GM23338 (cell line): ENCODE data around the gene NTRK3. TPM values are rescaled to one million over a fixed set of nuclear protein-coding genes. Genes with fewer than 3 reads are reported as not detected.

ENCODE experiments used
- ATAC-seq: fragments of 200-7000 bp; cut with Tn5 transposase; 3 replicates; pipeline ENCODE4 v1.9.1; 2020
- DNase-seq: peaks from one replicate; pipeline ENCODE4 v3.0.0-alpha.2; 2015; ENCODE audit warnings: low spot score
- H2AFZ ChIP-seq: fragments of 200-600 bp; sonication (generic); 2 replicates; pipeline ENCODE4 v1.8.0; 2016; ENCODE audit warnings: antibody characterized with exemption, mild to moderate bottlenecking, moderate library complexity
- H3F3A ChIP-seq: fragments of 200-600 bp; sonication (generic); replicated peaks from 2 replicates; pipeline ENCODE4 v1.8.0; 2017; ENCODE audit warnings: antibody characterized with exemption, mixed run types, low read depth
- H3K27ac ChIP-seq: fragments of 200-600 bp; sonication (generic); 2 replicates; pipeline ENCODE4 v1.6.1; 2016; ENCODE audit warnings: low read depth
- H3K27me3 ChIP-seq: fragments of 200-600 bp; sonication (generic); 2 replicates; pipeline ENCODE4 v1.8.0; 2016; ENCODE audit warnings: mild to moderate bottlenecking, mixed run types, moderate library complexity; ENCODE audit not compliant: insufficient read depth
- H3K36me3 ChIP-seq: fragments of 200-600 bp; sonication (generic); 2 replicates; pipeline ENCODE4 v1.8.0; 2016; ENCODE audit warnings: mild to moderate bottlenecking; ENCODE audit not compliant: insufficient read depth
- H3K4me1 ChIP-seq: fragments of 200-600 bp; sonication (generic); 2 replicates; pipeline ENCODE4 v1.8.0; 2016; ENCODE audit warnings: mild to moderate bottlenecking, moderate library complexity; ENCODE audit not compliant: insufficient read depth
- H3K4me2 ChIP-seq: fragments of 200-600 bp; sonication (generic); 2 replicates; pipeline ENCODE4 v1.7.1; 2017; ENCODE audit warnings: mixed run types
- H3K4me3 ChIP-seq: fragments of 200-600 bp; sonication (generic); 2 replicates; pipeline ENCODE4 v1.6.1; 2016; ENCODE audit warnings: mixed run types
- H3K79me2 ChIP-seq: fragments of 200-600 bp; sonication (generic); replicated peaks from 2 replicates; pipeline ENCODE4 v1.8.0; 2017; ENCODE audit warnings: mild to moderate bottlenecking; ENCODE audit not compliant: insufficient read depth
- H3K9me2 ChIP-seq: fragments of 200-600 bp; sonication (generic); 2 replicates; pipeline ENCODE4 v1.8.0; 2017; ENCODE audit not compliant: insufficient read depth
- H4K20me1 ChIP-seq: fragments of 200-600 bp; sonication (generic); replicated peaks from 2 replicates; pipeline ENCODE4 v1.8.0; 2017; ENCODE audit warnings: mild to moderate bottlenecking; ENCODE audit not compliant: insufficient read depth
- H3K27ac Mint-ChIP-seq: 2 replicates; pipeline ENCODE4 v1.8.0; 2020; ENCODE audit warnings: inconsistent platforms, mild to moderate bottlenecking, moderate library complexity, mixed read lengths
- H3K27me3 Mint-ChIP-seq: 3 replicates; pipeline ENCODE4 v1.8.0; 2022; ENCODE audit warnings: low read depth, mild to moderate bottlenecking, moderate library complexity, mixed read lengths, inconsistent platforms; ENCODE audit not compliant: insufficient read depth, poor library complexity
- H3K36me3 Mint-ChIP-seq: 3 replicates; pipeline ENCODE4 v1.8.0; 2021; ENCODE audit warnings: low read depth, mild to moderate bottlenecking, inconsistent platforms, moderate library complexity, mixed read lengths
- H3K4me1 Mint-ChIP-seq: 3 replicates; pipeline ENCODE4 v1.8.0; 2020; ENCODE audit warnings: mild to moderate bottlenecking, inconsistent platforms, mixed read lengths
- H3K4me3 Mint-ChIP-seq: 3 replicates; pipeline ENCODE4 v1.8.0; 2021; ENCODE audit warnings: moderate library complexity, mild to moderate bottlenecking, inconsistent platforms, mixed read lengths
- H3K9me3 Mint-ChIP-seq: 3 replicates; pipeline ENCODE4 v1.8.0; 2020; ENCODE audit warnings: moderate library complexity, mild to moderate bottlenecking, inconsistent platforms, mixed read lengths
- CREB1 ChIP-seq: fragments of 250-450 bp; sonication (Bioruptor Pico); IDR thresholded peaks from 2 replicates; pipeline ENCODE4 v1.5.0; 2020; ENCODE audit warnings: low read depth, mild to moderate bottlenecking, moderate library complexity
- CTCF ChIP-seq, 2 experiments: fragments of 200-600 bp in 1 of 2; sonication (generic) in 1 of 2; conservative IDR thresholded peaks; 2 replicates each; pipeline versions ENCODE4 v1.5.1 to v1.6.1; 2016 to 2017; ENCODE audit warnings: antibody characterized with exemption in 2 of 2, low read depth in 2 of 2, mild to moderate bottlenecking in 2 of 2, moderate library complexity in 1 of 2
- ETS1 ChIP-seq: IDR thresholded peaks from 2 replicates; pipeline ENCODE4 v1.6.1; 2016; ENCODE audit warnings: antibody characterized with exemption
- EZH2 ChIP-seq: fragments of 200-600 bp; sonication (generic); IDR thresholded peaks from one replicate; pipeline ENCODE4 v1.8.0; 2017; ENCODE audit warnings: antibody characterized with exemption, mild to moderate bottlenecking, low read depth; ENCODE audit not compliant: unreplicated experiment
- EZH2phosphoT487 ChIP-seq: fragments of 200-600 bp; sonication (generic); IDR thresholded peaks from one replicate; pipeline ENCODE4 v1.8.1; 2018; ENCODE audit warnings: antibody characterized with exemption; ENCODE audit not compliant: unreplicated experiment
- JUNB ChIP-seq: IDR thresholded peaks from one replicate; pipeline ENCODE4 v1.6.1; 2016; ENCODE audit warnings: antibody characterized with exemption; ENCODE audit not compliant: unreplicated experiment
- NANOG ChIP-seq: IDR thresholded peaks from 2 replicates; pipeline ENCODE4 v1.6.1; 2016; ENCODE audit warnings: antibody characterized with exemption, borderline replicate concordance
- POLR2AphosphoS5 ChIP-seq: IDR thresholded peaks from 2 replicates; pipeline ENCODE4 v1.6.1; 2016; ENCODE audit warnings: antibody characterized with exemption, low read depth
- STAT1 ChIP-seq: IDR thresholded peaks from one replicate; pipeline ENCODE4 v1.6.1; 2016; ENCODE audit warnings: antibody characterized with exemption; ENCODE audit not compliant: unreplicated experiment
- ZNF114 ChIP-seq: fragments of 250-450 bp; sonication (Bioruptor Pico); IDR thresholded peaks from 2 replicates; pipeline ENCODE4 v1.5.0; 2020; ENCODE audit warnings: mild to moderate bottlenecking, moderate library complexity
- ZNF331 ChIP-seq: fragments of 250-450 bp; sonication (Bioruptor Pico); IDR thresholded peaks from 2 replicates; pipeline ENCODE4 v1.5.0; 2020; ENCODE audit warnings: low read depth, mild to moderate bottlenecking, moderate library complexity
- polyA plus RNA-seq: library from polyadenylated mRNA; unstranded; fragments of >200 nt; fragmentation: Nextera tagmentation; extraction: Ambion mirVana; gene quantifications from 2 replicates; pipeline ENCODE4 v1.2.1, GENCODE V29; 2016
- total RNA-seq: library from RNA; depleted of rRNA; stranded (reverse); fragments of >200 nt; shearing (Covaris generic); gene quantifications from 2 replicates; pipeline ENCODE4 v1.2.3, GENCODE V29; 2014
- TF ChIP-seq, protein P1 (sequence below): IDR thresholded peaks from one replicate; pipeline ENCODE4 v1.6.1; 2018; ENCODE audit warnings: antibody characterized with exemption; ENCODE audit not compliant: unreplicated experiment
- TF ChIP-seq, protein P2 (sequence below): fragments of 250-450 bp; sonication (Bioruptor Pico); IDR thresholded peaks from 2 replicates; pipeline ENCODE4 v1.5.0; 2020; ENCODE audit warnings: mild to moderate bottlenecking, moderate library complexity

NTRK3 gene
- total and polyA plus RNA-seq, 2 experiments from 2014 or later, result 3.1 to 5.3 TPM

DNA sequence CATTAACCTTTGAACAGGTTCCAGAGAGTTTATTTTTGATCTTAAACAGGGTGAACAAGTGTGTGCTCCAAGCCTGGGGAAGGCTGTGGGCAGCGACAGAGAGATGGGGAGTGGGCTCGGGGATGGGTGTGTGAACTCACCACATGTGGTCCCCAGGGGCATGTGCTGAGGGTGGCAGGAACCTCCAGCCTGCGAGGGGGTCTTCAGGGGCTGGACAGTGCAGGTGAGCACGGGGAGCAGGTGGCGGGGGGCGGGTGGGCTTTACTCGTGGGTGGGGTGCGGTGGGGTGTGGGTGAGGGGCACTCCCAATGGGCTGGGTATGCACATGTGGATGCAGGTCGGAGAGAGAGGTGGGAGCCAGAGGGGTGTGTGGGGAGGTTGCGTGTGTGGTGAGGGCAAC, 9.6 kb upstream of the NTRK3 start:
- H2AFZ ChIP-seq, result no peak overlapping the region

More for the DNA sequence above, 9.6 kb upstream of the NTRK3 start:
- no peak overlapping the region for H3K4me2 ChIP-seq
- no peaks in the 10 kb centered on the region for H3K79me2 ChIP-seq
- H3K9me2 ChIP-seq, result no peaks in the 10 kb centered on the region
- Mint-ChIP-seq H3K9me3 (no peaks in the 10 kb centered on the region; the same call in 2 of the 3 replicates), H3K4me3 (no peak overlapping the region), H3K4me1 (no peaks in the 10 kb centered on the region), H3K36me3 (no peaks in the 10 kb centered on the region), H3K27ac (no peak overlapping the region), H3K27me3 (peaks cover 13% of the 10 kb centered on the region)
- H3K36me3 ChIP-seq, result no peaks in the 10 kb centered on the region
- no peaks in the 10 kb centered on the region for H4K20me1 ChIP-seq
- no peaks in the 10 kb centered on the region for H3K27me3 ChIP-seq
- H3K4me3 ChIP-seq, result no peak overlapping the region
- no peaks in the 10 kb centered on the region for H3K4me1 ChIP-seq
- no peak for ATAC-seq
- no peak for DNase-seq
- H3K27ac ChIP-seq, result no peak overlapping the region
- TF ChIP-seq NANOG, result no peak
- TF ChIP-seq, protein P1, sequence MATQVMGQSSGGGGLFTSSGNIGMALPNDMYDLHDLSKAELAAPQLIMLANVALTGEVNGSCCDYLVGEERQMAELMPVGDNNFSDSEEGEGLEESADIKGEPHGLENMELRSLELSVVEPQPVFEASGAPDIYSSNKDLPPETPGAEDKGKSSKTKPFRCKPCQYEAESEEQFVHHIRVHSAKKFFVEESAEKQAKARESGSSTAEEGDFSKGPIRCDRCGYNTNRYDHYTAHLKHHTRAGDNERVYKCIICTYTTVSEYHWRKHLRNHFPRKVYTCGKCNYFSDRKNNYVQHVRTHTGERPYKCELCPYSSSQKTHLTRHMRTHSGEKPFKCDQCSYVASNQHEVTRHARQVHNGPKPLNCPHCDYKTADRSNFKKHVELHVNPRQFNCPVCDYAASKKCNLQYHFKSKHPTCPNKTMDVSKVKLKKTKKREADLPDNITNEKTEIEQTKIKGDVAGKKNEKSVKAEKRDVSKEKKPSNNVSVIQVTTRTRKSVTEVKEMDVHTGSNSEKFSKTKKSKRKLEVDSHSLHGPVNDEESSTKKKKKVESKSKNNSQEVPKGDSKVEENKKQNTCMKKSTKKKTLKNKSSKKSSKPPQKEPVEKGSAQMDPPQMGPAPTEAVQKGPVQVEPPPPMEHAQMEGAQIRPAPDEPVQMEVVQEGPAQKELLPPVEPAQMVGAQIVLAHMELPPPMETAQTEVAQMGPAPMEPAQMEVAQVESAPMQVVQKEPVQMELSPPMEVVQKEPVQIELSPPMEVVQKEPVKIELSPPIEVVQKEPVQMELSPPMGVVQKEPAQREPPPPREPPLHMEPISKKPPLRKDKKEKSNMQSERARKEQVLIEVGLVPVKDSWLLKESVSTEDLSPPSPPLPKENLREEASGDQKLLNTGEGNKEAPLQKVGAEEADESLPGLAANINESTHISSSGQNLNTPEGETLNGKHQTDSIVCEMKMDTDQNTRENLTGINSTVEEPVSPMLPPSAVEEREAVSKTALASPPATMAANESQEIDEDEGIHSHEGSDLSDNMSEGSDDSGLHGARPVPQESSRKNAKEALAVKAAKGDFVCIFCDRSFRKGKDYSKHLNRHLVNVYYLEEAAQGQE, result no peak
- TF ChIP-seq ETS1, result no peak
- no peak for TF ChIP-seq POLR2AphosphoS5
- TF ChIP-seq CREB1, result no peak
- TF ChIP-seq, protein P2, sequence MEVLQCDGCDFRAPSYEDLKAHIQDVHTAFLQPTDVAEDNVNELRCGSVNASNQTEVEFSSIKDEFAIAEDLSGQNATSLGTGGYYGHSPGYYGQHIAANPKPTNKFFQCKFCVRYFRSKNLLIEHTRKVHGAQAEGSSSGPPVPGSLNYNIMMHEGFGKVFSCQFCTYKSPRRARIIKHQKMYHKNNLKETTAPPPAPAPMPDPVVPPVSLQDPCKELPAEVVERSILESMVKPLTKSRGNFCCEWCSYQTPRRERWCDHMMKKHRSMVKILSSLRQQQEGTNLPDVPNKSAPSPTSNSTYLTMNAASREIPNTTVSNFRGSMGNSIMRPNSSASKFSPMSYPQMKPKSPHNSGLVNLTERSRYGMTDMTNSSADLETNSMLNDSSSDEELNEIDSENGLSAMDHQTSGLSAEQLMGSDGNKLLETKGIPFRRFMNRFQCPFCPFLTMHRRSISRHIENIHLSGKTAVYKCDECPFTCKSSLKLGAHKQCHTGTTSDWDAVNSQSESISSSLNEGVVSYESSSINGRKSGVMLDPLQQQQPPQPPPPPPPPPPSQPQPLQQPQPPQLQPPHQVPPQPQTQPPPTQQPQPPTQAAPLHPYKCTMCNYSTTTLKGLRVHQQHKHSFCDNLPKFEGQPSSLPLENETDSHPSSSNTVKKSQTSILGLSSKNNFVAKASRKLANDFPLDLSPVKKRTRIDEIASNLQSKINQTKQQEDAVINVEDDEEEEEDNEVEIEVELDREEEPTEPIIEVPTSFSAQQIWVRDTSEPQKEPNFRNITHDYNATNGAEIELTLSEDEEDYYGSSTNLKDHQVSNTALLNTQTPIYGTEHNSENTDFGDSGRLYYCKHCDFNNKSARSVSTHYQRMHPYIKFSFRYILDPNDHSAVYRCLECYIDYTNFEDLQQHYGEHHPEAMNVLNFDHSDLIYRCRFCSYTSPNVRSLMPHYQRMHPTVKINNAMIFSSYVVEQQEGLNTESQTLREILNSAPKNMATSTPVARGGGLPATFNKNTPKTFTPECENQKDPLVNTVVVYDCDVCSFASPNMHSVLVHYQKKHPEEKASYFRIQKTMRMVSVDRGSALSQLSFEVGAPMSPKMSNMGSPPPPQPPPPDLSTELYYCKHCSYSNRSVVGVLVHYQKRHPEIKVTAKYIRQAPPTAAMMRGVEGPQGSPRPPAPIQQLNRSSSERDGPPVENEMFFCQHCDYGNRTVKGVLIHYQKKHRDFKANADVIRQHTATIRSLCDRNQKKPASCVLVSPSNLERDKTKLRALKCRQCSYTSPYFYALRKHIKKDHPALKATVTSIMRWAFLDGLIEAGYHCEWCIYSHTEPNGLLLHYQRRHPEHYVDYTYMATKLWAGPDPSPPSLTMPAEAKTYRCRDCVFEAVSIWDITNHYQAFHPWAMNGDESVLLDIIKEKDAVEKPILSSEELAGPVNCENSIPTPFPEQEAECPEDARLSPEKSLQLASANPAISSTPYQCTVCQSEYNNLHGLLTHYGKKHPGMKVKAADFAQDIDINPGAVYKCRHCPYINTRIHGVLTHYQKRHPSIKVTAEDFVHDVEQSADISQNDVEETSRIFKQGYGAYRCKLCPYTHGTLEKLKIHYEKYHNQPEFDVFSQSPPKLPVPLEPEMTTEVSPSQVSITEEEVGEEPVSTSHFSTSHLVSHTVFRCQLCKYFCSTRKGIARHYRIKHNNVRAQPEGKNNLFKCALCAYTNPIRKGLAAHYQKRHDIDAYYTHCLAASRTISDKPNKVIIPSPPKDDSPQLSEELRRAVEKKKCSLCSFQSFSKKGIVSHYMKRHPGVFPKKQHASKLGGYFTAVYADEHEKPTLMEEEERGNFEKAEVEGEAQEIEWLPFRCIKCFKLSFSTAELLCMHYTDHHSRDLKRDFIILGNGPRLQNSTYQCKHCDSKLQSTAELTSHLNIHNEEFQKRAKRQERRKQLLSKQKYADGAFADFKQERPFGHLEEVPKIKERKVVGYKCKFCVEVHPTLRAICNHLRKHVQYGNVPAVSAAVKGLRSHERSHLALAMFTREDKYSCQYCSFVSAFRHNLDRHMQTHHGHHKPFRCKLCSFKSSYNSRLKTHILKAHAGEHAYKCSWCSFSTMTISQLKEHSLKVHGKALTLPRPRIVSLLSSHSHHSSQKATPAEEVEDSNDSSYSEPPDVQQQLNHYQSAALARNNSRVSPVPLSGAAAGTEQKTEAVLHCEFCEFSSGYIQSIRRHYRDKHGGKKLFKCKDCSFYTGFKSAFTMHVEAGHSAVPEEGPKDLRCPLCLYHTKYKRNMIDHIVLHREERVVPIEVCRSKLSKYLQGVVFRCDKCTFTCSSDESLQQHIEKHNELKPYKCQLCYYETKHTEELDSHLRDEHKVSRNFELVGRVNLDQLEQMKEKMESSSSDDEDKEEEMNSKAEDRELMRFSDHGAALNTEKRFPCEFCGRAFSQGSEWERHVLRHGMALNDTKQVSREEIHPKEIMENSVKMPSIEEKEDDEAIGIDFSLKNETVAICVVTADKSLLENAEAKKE (CRISPR knock-in tag), result no peak
- TF ChIP-seq EZH2phosphoT487, result no peak
- TF ChIP-seq JUNB, result no peak
- TF ChIP-seq EZH2, result no peak
- no peak for TF ChIP-seq ZNF331
- TF ChIP-seq STAT1, result no peak
- no peak for TF ChIP-seq ZNF114 (CRISPR knock-in tag)
- no peak for TF ChIP-seq CTCF (conservative IDR thresholded peaks at IDR 0.05; ENCODE audit: low read depth in 2 of 2)
- H3F3A ChIP-seq, result no peaks in the 10 kb centered on the region
